K562 (cell line): ENCODE results near the gene SLC4A4.

Experiments used
- TRIM24 ChIP-seq, 2 experiments: fragments of 450-650 bp; IDR thresholded peaks; 2 replicates each; pipeline ENCODE4 v1.6.1; 2016
- U2AF1 ChIP-seq: fragments of 200-400 bp; formaldehyde crosslinking; optimal IDR thresholded peaks from 2 replicates; pipeline ENCODE3; 2017; ENCODE audit warnings: mild to moderate bottlenecking, low read depth, low read length, moderate library complexity

GRCh38 chr4:71602289-71602900, 263.6 kb downstream of the SLC4A4 start:
- TF ChIP-seq TRIM24 (IDR thresholded peaks at IDR 0.05) = no peak
- TF ChIP-seq U2AF1 = no peak
